Mucosa of descending colon (tissue), 3 donors: ENCODE data around the gene ANTXR2. TPM values are rescaled to one million over a fixed set of nuclear protein-coding genes. Genes with fewer than 3 reads are reported as not detected.

Experiments used
- ATAC-seq: fragments of 200-7000 bp; cut with Tn5 transposase; one replicate; pipeline ENCODE4 v1.9.1; 2020; ENCODE audit warnings: mild to moderate bottlenecking, moderate library complexity
- DNase-seq, 3 donors: peaks; one replicate each; pipeline ENCODE4 v3.0.0-alpha.2; 2020
- H3K36me3 ChIP-seq: fragments of 200-600 bp; one replicate; pipeline ENCODE4 v1.8.0; 2021; ENCODE audit warnings: low read depth, mild to moderate bottlenecking
- H3K4me1 ChIP-seq: fragments of 200-600 bp; one replicate; pipeline ENCODE4 v1.8.0; 2021; ENCODE audit warnings: low read depth, mild to moderate bottlenecking
- H3K4me3 ChIP-seq: fragments of 200-600 bp; one replicate; pipeline ENCODE4 v1.8.0; 2021; ENCODE audit warnings: mild to moderate bottlenecking
- H3K9me3 ChIP-seq: fragments of 200-600 bp; one replicate; pipeline ENCODE4 v1.8.0; 2021; ENCODE audit warnings: mild to moderate bottlenecking
- CTCF ChIP-seq: fragments of 200-600 bp; IDR thresholded peaks from one replicate; pipeline ENCODE4 v1.8.0; 2022; ENCODE audit warnings: antibody characterized with exemption, mild to moderate bottlenecking
- intact Hi-C, 2 donors: fragments of 100-400 bp; cut with DNase I in 1 of 2; cut with micrococcal nuclease in 1 of 2; formaldehyde crosslinking; loops; one replicate each; pipeline versions ENCODE4 v1.11.0 to v1.11.1; 2022; cut with DNase I, micrococcal nuclease
- total RNA-seq, 3 donors: library from RNA; stranded (reverse); fragmentation: NEBNext Ultra II Directional in 2 of 3; extraction: Animal tissue kit (Norgen Biotek cat#: 25700) in 2 of 3; gene quantifications; one replicate each; pipeline versions ENCODE4 v1.2.1 to v1.2.4, GENCODE V29; 2021 to 2023
- donor health status: DM: no; HTN: no; CAD: no; lungs with moderate emphysema.
- donor health status: DM: no; HTN: no; CAD: no.
- donor health status: DM: no; HTN: yes; CAD: no.

ANTXR2 gene
- total RNA-seq, 3 donors from 2014 or later, result 83.2 to 276 (median 120) TPM

GRCh38 chr4:79922011-79922410 lies 151.0 kb downstream of the ANTXR2 start:
- intact Hi-C loops, result no loop called here
- no peak for DNase-seq
- H3K4me3 ChIP-seq, result no peak overlapping the region
- TF ChIP-seq CTCF, result no peak
- no peaks in the 10 kb centered on the region for H3K4me1 ChIP-seq
- no peak for ATAC-seq
- H3K36me3 ChIP-seq, result no peaks in the 10 kb centered on the region
- H3K9me3 ChIP-seq, result no peaks in the 10 kb centered on the region

- Histone ChIP-seq H3K4me1 (no peaks in the 10 kb centered on the region), H3K36me3 (no peaks in the 10 kb centered on the region), H3K9me3 (no peaks in the 10 kb centered on the region), H3K4me3 (no peak overlapping the region)
- DNase-seq (no peak), ATAC-seq (no peak)
- intact Hi-C loops, result no loop called here
- no peak for TF ChIP-seq CTCF
These were observed 152.7 kb downstream of the ANTXR2 start for GRCh38 chr4:79920163-79920853.

GRCh38 chr4:79918292-79918691 lies 154.7 kb downstream of the ANTXR2 start:
- intact Hi-C loops, result no loop called here
- Histone ChIP-seq H3K36me3 (no peaks in the 10 kb centered on the region), H3K4me1 (no peaks in the 10 kb centered on the region), H3K4me3 (no peak overlapping the region), H3K9me3 (no peaks in the 10 kb centered on the region)
- no peak for ATAC-seq
- TF ChIP-seq CTCF, result no peak
- DNase-seq, result no peak

GRCh38 chr4:79917246-79917645 lies 155.8 kb downstream of the ANTXR2 start:
- peak; percentile 15 for TF ChIP-seq CTCF
- Histone ChIP-seq H3K4me1 (no peaks in the 10 kb centered on the region), H3K36me3 (no peaks in the 10 kb centered on the region), H3K9me3 (no peaks in the 10 kb centered on the region), H3K4me3 (no peak overlapping the region)
- peak in 2 of 3 donors; percentile 40 to 64 for DNase-seq
- peak; percentile 59 for ATAC-seq
- intact Hi-C loops, result no loop called here

GRCh38 chr4:79915246-79915645 lies 157.8 kb downstream of the ANTXR2 start:
- intact Hi-C loops, result no loop called here

More at GRCh38 chr4:79915246-79915645, 157.8 kb downstream of the ANTXR2 start:
- no peaks in the 10 kb centered on the region for H3K36me3 ChIP-seq
- no peaks in the 10 kb centered on the region for H3K9me3 ChIP-seq
- H3K4me1 ChIP-seq, result no peaks in the 10 kb centered on the region
- DNase-seq (no peak), ATAC-seq (no peak)
- no peak for TF ChIP-seq CTCF
- no peak overlapping the region for H3K4me3 ChIP-seq
